Mucosa of descending colon (tissue), 3 donors: Measurements from ENCODE around the gene SCN4A. TPM values are rescaled to one million over a fixed set of nuclear protein-coding genes. Genes with fewer than 3 reads are reported as not detected.

Experiments used
- ATAC-seq: fragments of 200-7000 bp; cut with Tn5 transposase; one replicate; pipeline ENCODE4 v1.9.1; 2020; ENCODE audit warnings: mild to moderate bottlenecking, moderate library complexity
- DNase-seq, 3 donors: peaks; one replicate each; pipeline ENCODE4 v3.0.0-alpha.2; 2020
- H3K36me3 ChIP-seq: fragments of 200-600 bp; one replicate; pipeline ENCODE4 v1.8.0; 2021; ENCODE audit warnings: low read depth, mild to moderate bottlenecking
- H3K4me1 ChIP-seq: fragments of 200-600 bp; one replicate; pipeline ENCODE4 v1.8.0; 2021; ENCODE audit warnings: low read depth, mild to moderate bottlenecking
- H3K4me3 ChIP-seq: fragments of 200-600 bp; one replicate; pipeline ENCODE4 v1.8.0; 2021; ENCODE audit warnings: mild to moderate bottlenecking
- H3K9me3 ChIP-seq: fragments of 200-600 bp; one replicate; pipeline ENCODE4 v1.8.0; 2021; ENCODE audit warnings: mild to moderate bottlenecking
- CTCF ChIP-seq: fragments of 200-600 bp; IDR thresholded peaks from one replicate; pipeline ENCODE4 v1.8.0; 2022; ENCODE audit warnings: antibody characterized with exemption, mild to moderate bottlenecking
- intact Hi-C, 2 donors: fragments of 100-400 bp; cut with DNase I in 1 of 2; cut with micrococcal nuclease in 1 of 2; formaldehyde crosslinking; loops; one replicate each; pipeline versions ENCODE4 v1.11.0 to v1.11.1; 2022; cut with DNase I, micrococcal nuclease
- total RNA-seq, 3 donors: library from RNA; stranded (reverse); fragmentation: NEBNext Ultra II Directional in 2 of 3; extraction: Animal tissue kit (Norgen Biotek cat#: 25700) in 2 of 3; gene quantifications; one replicate each; pipeline versions ENCODE4 v1.2.1 to v1.2.4, GENCODE V29; 2021 to 2023
- donor health status: DM: no; HTN: no; CAD: no; lungs with moderate emphysema.
- donor health status: DM: no; HTN: no; CAD: no.
- donor health status: DM: no; HTN: yes; CAD: no.

The SCN4A gene
- total RNA-seq, 3 donors from 2014 or later: 0.10 to 0.75 (median 0.22) TPM

DNA sequence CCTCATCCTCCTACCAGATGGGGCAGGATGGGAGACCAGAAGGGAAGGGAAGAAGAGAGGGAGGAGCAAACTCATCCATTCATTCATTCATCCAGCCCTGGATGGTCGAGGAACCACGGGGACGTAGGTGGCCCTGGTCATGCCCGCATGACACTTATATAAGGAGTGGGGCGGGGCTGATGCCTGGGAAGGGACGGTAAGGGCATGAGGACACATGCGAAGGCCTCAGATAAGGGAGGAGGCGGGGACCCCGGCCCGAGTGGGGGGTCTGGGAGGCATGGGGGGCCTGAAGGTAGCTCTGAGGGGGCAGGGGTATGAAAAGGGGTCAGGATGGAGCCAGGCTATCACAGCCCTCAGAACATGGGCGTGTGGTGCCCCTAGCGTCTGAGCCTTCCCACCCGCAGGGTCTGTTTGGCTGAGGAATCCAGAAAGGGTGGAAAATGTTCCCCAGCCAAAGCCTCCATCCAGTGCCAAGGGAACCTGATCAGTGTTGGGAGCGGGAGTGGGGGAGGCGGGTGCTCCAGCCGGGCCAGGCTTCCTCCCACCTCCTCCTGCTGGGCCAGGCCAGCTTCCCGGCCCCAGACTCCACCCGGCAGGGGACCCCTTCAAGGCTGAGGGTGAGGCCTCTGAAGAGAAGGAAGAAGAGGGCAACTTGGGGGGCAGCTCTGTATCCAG, 23.0 kb downstream of the SCN4A start:
- H3K4me1 ChIP-seq: peaks cover 4% of the 10 kb centered on the region
- TF ChIP-seq CTCF: no peak
- no peak for ATAC-seq
- intact Hi-C loops: loop anchor here in 1 of 2 donors (10.0 kb wide), 1 partner anchor 75 kb away; the partner anchor contains the start of gene ICAM2
- no peaks in the 10 kb centered on the region for H3K36me3 ChIP-seq
- no peak for DNase-seq
- no peak overlapping the region for H3K4me3 ChIP-seq
- H3K9me3 ChIP-seq: no peaks in the 10 kb centered on the region

- Histone ChIP-seq H3K36me3 (no peaks in the 10 kb centered on the region), H3K9me3 (no peaks in the 10 kb centered on the region), H3K4me1 (peaks cover 4% of the 10 kb centered on the region), H3K4me3 (no peak overlapping the region)
- ATAC-seq (no peak), DNase-seq (no peak)
- intact Hi-C loops: loop anchor here in 1 of 2 donors (10.0 kb wide), 1 partner anchor 76 kb away; the partner anchor contains the start of gene ICAM2
- no peak for TF ChIP-seq CTCF
Observed at GRCh38 chr17:63948521-63948920, 24.2 kb downstream of the SCN4A start.

GRCh38 chr17:63947711-63948330, 24.9 kb downstream of the SCN4A start:
- no peaks in the 10 kb centered on the region for H3K9me3 ChIP-seq

GRCh38 chr17:63946440-63947363, 26.0 kb downstream of the SCN4A start:
- Histone ChIP-seq H3K4me3 (no peak overlapping the region), H3K36me3 (no peaks in the 10 kb centered on the region), H3K4me1 (peaks cover 4% of the 10 kb centered on the region), H3K9me3 (no peaks in the 10 kb centered on the region)
- intact Hi-C loops: loop anchor here in 1 of 2 donors (10.0 kb wide), 1 partner anchor 78 kb away; the partner anchor contains the start of gene ICAM2
- peak; percentile 82 for ATAC-seq
- peak; percentile 37 for TF ChIP-seq CTCF
- DNase-seq: peak; percentile 53 to 71 (median 69)

More at GRCh38 chr17:63947711-63948330, 24.9 kb downstream of the SCN4A start:
- TF ChIP-seq CTCF: no peak
- no peak for DNase-seq
- Histone ChIP-seq H3K36me3 (no peaks in the 10 kb centered on the region), H3K4me1 (peaks cover 4% of the 10 kb centered on the region), H3K4me3 (no peak overlapping the region)
- no peak for ATAC-seq
- intact Hi-C loops: loop anchor here in 1 of 2 donors (10.0 kb wide), 1 partner anchor 77 kb away; the partner anchor contains the start of gene ICAM2

GRCh38 chr17:63945784-63946439, 26.8 kb downstream of the SCN4A start:
- DNase-seq: no peak
- Histone ChIP-seq H3K4me1 (peaks cover 4% of the 10 kb centered on the region), H3K4me3 (no peak overlapping the region), H3K9me3 (no peaks in the 10 kb centered on the region), H3K36me3 (no peaks in the 10 kb centered on the region)
- intact Hi-C loops: loop anchor here in 1 of 2 donors (10.0 kb wide), 1 partner anchor 79 kb away; the partner anchor contains the start of gene ICAM2
- peak; percentile 29 for ATAC-seq
- no peak for TF ChIP-seq CTCF
